SK-N-SH (cell line): ENCODE measurements around the gene STIM1. TPM values are rescaled to one million over a fixed set of nuclear protein-coding genes. Genes with fewer than 3 reads are reported as not detected.

ENCODE experiments used
- CTCF ChIA-PET: fragments of 300-600, 350-600 bp; formaldehyde crosslinking; extraction: SDS; loops from one replicate; lab custom pipeline; 2021; lab: Yijun Ruan, JAX
- POLR2A ChIA-PET: fragments of 350-600 bp; sonication (Branson Sonifier 250); formaldehyde crosslinking; extraction: SDS; loops from one replicate; lab custom pipeline; 2020; ENCODE audit warnings: antibody characterized with exemption, inconsistent platforms; lab: Yijun Ruan, JAX
- DNase-seq: peaks from one replicate; pipeline ENCODE4 v3.0.0; 2012
- H2AFZ ChIP-seq: fragments of 200-600 bp; sonication (generic); 2 replicates; pipeline ENCODE4 v1.8.1; 2016; ENCODE audit warnings: antibody characterized with exemption, mild to moderate bottlenecking, low read depth
- H3F3A ChIP-seq: fragments of 200-600 bp; sonication (generic); replicated peaks from 2 replicates; pipeline ENCODE3; 2016; ENCODE audit warnings: antibody characterized with exemption, mild to moderate bottlenecking; ENCODE audit not compliant: insufficient read depth
- H3K27ac ChIP-seq, 2 experiments: fragments of 200-500 bp in 1 of 2; fragments of 200-600 bp in 1 of 2; sonication (Bioruptor generic) in 1 of 2; sonication (generic), shearing (Covaris generic) in 1 of 2; 2 replicates each; pipeline versions ENCODE4 v1.5.1 to v1.6.1; 2014 to 2016; ENCODE audit warnings: low read depth in 2 of 2, inconsistent platforms in 1 of 2, low read length in 1 of 2, mild to moderate bottlenecking in 1 of 2, mixed read lengths in 1 of 2
- H3K27me3 ChIP-seq: fragments of 200-600 bp; sonication (generic), shearing (Covaris generic); 2 replicates; pipeline ENCODE4 v1.6.1; 2016; ENCODE audit warnings: mixed run types; ENCODE audit not compliant: insufficient read depth
- H3K36me3 ChIP-seq, 2 experiments: fragments of 200-500 bp in 1 of 2; fragments of 200-600 bp in 1 of 2; sonication (Bioruptor generic) in 1 of 2; sonication (generic) in 1 of 2; replicated peaks in 1 of 2; 2 replicates each; pipeline versions ENCODE3 to v1.5.1; 2014 to 2016; ENCODE audit warnings: low read length in 1 of 2, mild to moderate bottlenecking in 1 of 2; ENCODE audit not compliant: insufficient read depth in 2 of 2, control insufficient read depth in 1 of 2
- H3K4me1 ChIP-seq, 2 experiments: fragments of 200-500 bp in 1 of 2; fragments of 200-600 bp in 1 of 2; sonication (Bioruptor generic) in 1 of 2; sonication (generic), shearing (Covaris generic) in 1 of 2; 2 replicates each; pipeline versions ENCODE4 v1.5.1 to v1.6.1; 2014 to 2016; ENCODE audit warnings: low read depth in 1 of 2, low read length in 1 of 2, mixed run types in 1 of 2; ENCODE audit not compliant: insufficient read depth in 2 of 2, control insufficient read depth in 1 of 2
- H3K4me2 ChIP-seq: fragments of 200-600 bp; sonication (generic), shearing (Covaris generic); 2 replicates; pipeline ENCODE4 v1.6.1; 2017; ENCODE audit warnings: mixed run types
- H3K4me3 ChIP-seq, 2 experiments: fragments of 200-500 bp in 1 of 2; fragments of 200-600 bp in 1 of 2; sonication (Bioruptor generic) in 1 of 2; sonication (generic), shearing (Covaris generic) in 1 of 2; 2 replicates each; pipeline versions ENCODE4 v1.5.1 to v1.8.1; 2014 to 2016; ENCODE audit warnings: low read depth in 2 of 2, inconsistent platforms in 1 of 2, low read length in 1 of 2, mild to moderate bottlenecking in 1 of 2, mixed read lengths in 1 of 2, moderate library complexity in 1 of 2
- H3K79me2 ChIP-seq: fragments of 200-600 bp; sonication (generic); 2 replicates; pipeline ENCODE4 v1.8.1; 2017; ENCODE audit warnings: mild to moderate bottlenecking; ENCODE audit not compliant: insufficient read depth
- H3K9ac ChIP-seq: fragments of 200-600 bp; sonication (generic); 2 replicates; pipeline ENCODE4 v1.6.1; 2017; ENCODE audit warnings: mixed run types
- H3K9me2 ChIP-seq: fragments of 200-600 bp; sonication (generic); 2 replicates; pipeline ENCODE4 v1.6.1; 2017; ENCODE audit warnings: mixed run types
- H3K9me3 ChIP-seq: fragments of 200-600 bp; sonication (generic); 2 replicates; pipeline ENCODE4 v1.6.1; 2017; ENCODE audit warnings: mixed run types, mild to moderate bottlenecking, moderate library complexity
- H4K20me1 ChIP-seq: fragments of 200-600 bp; sonication (generic); 2 replicates; pipeline ENCODE4 v1.6.1; 2017; ENCODE audit warnings: mild to moderate bottlenecking, mixed run types; ENCODE audit not compliant: insufficient read depth
- CTCF ChIP-seq: fragments of 200-600 bp; sonication (generic); IDR thresholded peaks from 2 replicates; pipeline ENCODE4 v1.6.1; 2017; ENCODE audit warnings: antibody characterized with exemption, mild to moderate bottlenecking, moderate library complexity
- ELF1 ChIP-seq: IDR thresholded peaks from 2 replicates; pipeline ENCODE4 v1.4.0; 2012
- EP300 ChIP-seq, 2 experiments: IDR thresholded peaks; 2 replicates each; pipeline versions ENCODE4 v1.4.0 to v1.6.1; 2012; ENCODE audit warnings: borderline replicate concordance in 1 of 2, low read depth in 1 of 2, low read length in 1 of 2
- FOXJ3 ChIP-seq: sonication (generic); formaldehyde crosslinking; IDR thresholded peaks from 2 replicates; pipeline ENCODE4 v1.5.1; 2020; ENCODE audit warnings: mild to moderate bottlenecking, missing genetic modification reagents
- FOXM1 ChIP-seq: IDR thresholded peaks from 2 replicates; pipeline ENCODE4 v1.4.0; 2012; ENCODE audit warnings: low read depth, mild to moderate bottlenecking
- IRF3 ChIP-seq: fragments of 150-350 bp; IDR thresholded peaks from 2 replicates; pipeline ENCODE4 v1.6.1; 2016; ENCODE audit warnings: mild to moderate bottlenecking, low read depth, low read length
- MEF2A ChIP-seq: IDR thresholded peaks from 2 replicates; pipeline ENCODE4 v1.4.0; 2012; ENCODE audit warnings: low read depth, borderline replicate concordance
- MXI1 ChIP-seq: IDR thresholded peaks from 2 replicates; pipeline ENCODE4 v1.6.1; 2012; ENCODE audit warnings: mild to moderate bottlenecking, low read depth, low read length, improper control_type of control experiment
- POLR2AphosphoS5 ChIP-seq: IDR thresholded peaks from 2 replicates; pipeline ENCODE4 v1.6.1; 2012; ENCODE audit warnings: low read depth, low read length
- RFX5 ChIP-seq: IDR thresholded peaks from 2 replicates; pipeline ENCODE4 v1.6.1; 2012; ENCODE audit warnings: mild to moderate bottlenecking, improper control_type of control experiment, low read length
- RXRA ChIP-seq: IDR thresholded peaks from 2 replicates; pipeline ENCODE4 v1.4.0; 2012; ENCODE audit warnings: low read depth, mild to moderate bottlenecking, borderline replicate concordance
- SMC3 ChIP-seq: IDR thresholded peaks from 2 replicates; pipeline ENCODE4 v1.6.1; 2012; ENCODE audit warnings: low read depth, low read length, improper control_type of control experiment
- USF1 ChIP-seq: IDR thresholded peaks from 2 replicates; pipeline ENCODE4 v1.4.0; 2012; ENCODE audit warnings: low read depth, borderline replicate concordance
- WGBS: methylation state at CpG from one replicate; pipeline ENCODE4 v1.1.6; 2017; ENCODE audit warnings: low lambda C conversion rate; 5-methylcytosine and 5-hydroxymethylcytosine counted together
- polyA plus RNA-seq, 3 experiments: library from polyadenylated mRNA; depleted of rRNA; stranded (reverse); fragments of >200 nt; gene quantifications; 2 replicates each; pipeline ENCODE4 v1.2.3, GENCODE V29; 2012
- TF ChIP-seq, protein P1 (sequence below): IDR thresholded peaks from 2 replicates; pipeline ENCODE4; 2012
- TF ChIP-seq, protein P2 (sequence below): IDR thresholded peaks from 2 replicates; pipeline ENCODE4 v1.4.0; 2012; ENCODE audit warnings: low read depth, borderline replicate concordance
- TF ChIP-seq, protein P3 (sequence below): IDR thresholded peaks from 2 replicates; pipeline ENCODE4 v1.4.0; 2012; ENCODE audit warnings: low read depth

STIM1 gene
- polyA plus RNA-seq, 1 of the 3 experiments (the other 2 are of a cell fraction): 29.5 TPM

- Histone ChIP-seq H3K27ac (no peak overlapping the region), H2AFZ (no peak overlapping the region), H3K4me2 (no peak overlapping the region), H3K4me1 (peaks cover 5 to 17% of the 10 kb centered on the region in 2 experiments; a peak in 2 of 4 replicates), H3K4me3 (no peak overlapping the region), H3K27me3 (no peaks in the 10 kb centered on the region), H3K9me3 (no peaks in the 10 kb centered on the region), H3F3A (peaks cover under 1% of the 10 kb centered on the region), H3K79me2 (peaks cover 99% of the 10 kb centered on the region), H3K9me2 (no peaks in the 10 kb centered on the region), H3K36me3 (peaks cover 7 to 9% of the 10 kb centered on the region in 2 experiments), H4K20me1 (peaks cover 94% of the 10 kb centered on the region), H3K9ac (no peak overlapping the region)
- ChIA-PET POLR2A (no interaction called here), CTCF (interaction anchor here (1.5 to 12.1 kb wide), 2 partner anchors 17 to 238 kb away, joined by 8 to 134 read pairs; partner anchors contain the start of gene STIM1)
- DNase-seq: no peak
- TF ChIP-seq IRF3 (no peak), SMC3 (no peak), POLR2AphosphoS5 (no peak), USF1 (no peak), MXI1 (no peak), FOXJ3 (CRISPR knock-in tag) (no peak), RFX5 (no peak), MEF2A (no peak), CTCF (no peak), RXRA (no peak), EP300 (IDR thresholded peaks at IDR 0.05; ENCODE audit: borderline replicate concordance in 1 of 2, low read depth in 1 of 2, low read length in 1 of 2) (no peak), FOXM1 (no peak), ELF1 (no peak)
- TF ChIP-seq, protein P1, sequence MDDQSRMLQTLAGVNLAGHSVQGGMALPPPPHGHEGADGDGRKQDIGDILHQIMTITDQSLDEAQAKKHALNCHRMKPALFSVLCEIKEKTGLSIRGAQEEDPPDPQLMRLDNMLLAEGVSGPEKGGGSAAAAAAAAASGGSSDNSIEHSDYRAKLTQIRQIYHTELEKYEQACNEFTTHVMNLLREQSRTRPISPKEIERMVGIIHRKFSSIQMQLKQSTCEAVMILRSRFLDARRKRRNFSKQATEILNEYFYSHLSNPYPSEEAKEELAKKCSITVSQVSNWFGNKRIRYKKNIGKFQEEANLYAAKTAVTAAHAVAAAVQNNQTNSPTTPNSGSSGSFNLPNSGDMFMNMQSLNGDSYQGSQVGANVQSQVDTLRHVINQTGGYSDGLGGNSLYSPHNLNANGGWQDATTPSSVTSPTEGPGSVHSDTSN: no peak
- TF ChIP-seq, protein P2, sequence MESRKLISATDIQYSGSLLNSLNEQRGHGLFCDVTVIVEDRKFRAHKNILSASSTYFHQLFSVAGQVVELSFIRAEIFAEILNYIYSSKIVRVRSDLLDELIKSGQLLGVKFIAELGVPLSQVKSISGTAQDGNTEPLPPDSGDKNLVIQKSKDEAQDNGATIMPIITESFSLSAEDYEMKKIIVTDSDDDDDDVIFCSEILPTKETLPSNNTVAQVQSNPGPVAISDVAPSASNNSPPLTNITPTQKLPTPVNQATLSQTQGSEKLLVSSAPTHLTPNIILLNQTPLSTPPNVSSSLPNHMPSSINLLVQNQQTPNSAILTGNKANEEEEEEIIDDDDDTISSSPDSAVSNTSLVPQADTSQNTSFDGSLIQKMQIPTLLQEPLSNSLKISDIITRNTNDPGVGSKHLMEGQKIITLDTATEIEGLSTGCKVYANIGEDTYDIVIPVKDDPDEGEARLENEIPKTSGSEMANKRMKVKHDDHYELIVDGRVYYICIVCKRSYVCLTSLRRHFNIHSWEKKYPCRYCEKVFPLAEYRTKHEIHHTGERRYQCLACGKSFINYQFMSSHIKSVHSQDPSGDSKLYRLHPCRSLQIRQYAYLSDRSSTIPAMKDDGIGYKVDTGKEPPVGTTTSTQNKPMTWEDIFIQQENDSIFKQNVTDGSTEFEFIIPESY: no peak
- TF ChIP-seq, protein P3, sequence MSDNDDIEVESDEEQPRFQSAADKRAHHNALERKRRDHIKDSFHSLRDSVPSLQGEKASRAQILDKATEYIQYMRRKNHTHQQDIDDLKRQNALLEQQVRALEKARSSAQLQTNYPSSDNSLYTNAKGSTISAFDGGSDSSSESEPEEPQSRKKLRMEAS: no peak
- WGBS: 95% methylated on average over 7 of the region's 7 CpGs
These were observed 20.6 kb upstream of the STIM1 start for GRCh38 chr11:3834664-3835461.
